GM19324 (cell line): Measurements from ENCODE around the gene AAGAB.

Source experiments
- ATAC-seq: cut with Tn5 transposase; IDR thresholded peaks from one replicate; pipeline ENCODE4 v1.9.1; 2021; ENCODE audit warnings: mild to moderate bottlenecking, moderate library complexity; ENCODE audit not compliant: unreplicated experiment, low FRiP score

Gene AAGAB

GRCh38 chr15:67190326-67190725 is 64.1 kb downstream of the AAGAB start:
- no peak for ATAC-seq

DNA sequence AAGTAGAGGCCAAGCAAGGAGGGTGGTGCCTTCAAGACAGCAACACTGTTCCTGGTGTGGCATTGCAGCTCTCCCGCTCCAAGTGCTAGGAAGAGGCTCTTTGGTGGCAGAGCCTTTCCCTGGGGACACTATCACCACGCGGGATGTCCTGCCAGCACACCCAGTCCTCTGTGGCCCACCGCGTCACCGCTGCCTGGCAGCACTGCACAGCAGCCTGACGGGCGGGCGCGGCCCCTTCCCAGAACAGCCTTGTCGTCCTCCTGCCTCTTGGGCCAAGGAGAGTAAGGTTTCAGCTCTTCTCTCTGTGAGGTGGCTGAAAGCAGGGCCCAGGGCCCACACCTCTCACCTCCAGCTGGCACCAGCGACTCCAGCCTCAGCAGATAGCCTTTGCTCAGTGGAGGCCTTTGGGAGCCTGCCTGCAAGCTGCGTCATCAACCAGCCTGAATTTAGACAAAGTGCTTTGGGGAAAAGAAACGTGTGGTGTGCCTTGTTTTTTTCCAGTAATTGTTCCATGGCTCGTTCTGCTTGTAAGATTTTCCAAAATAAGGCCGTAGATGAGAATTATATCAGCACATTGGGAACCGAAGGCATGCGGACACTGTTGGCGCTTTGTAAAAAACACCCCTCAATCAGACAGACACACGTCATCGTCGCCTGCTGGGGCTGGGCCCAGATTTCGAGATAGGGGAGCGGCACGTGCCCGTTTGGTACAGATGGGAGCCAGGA is 65.0 kb downstream of the AAGAB start:
- ATAC-seq = no peak

GRCh38 chr15:67188551-67189218 is 65.8 kb downstream of the AAGAB start:
- no peak for ATAC-seq

DNA sequence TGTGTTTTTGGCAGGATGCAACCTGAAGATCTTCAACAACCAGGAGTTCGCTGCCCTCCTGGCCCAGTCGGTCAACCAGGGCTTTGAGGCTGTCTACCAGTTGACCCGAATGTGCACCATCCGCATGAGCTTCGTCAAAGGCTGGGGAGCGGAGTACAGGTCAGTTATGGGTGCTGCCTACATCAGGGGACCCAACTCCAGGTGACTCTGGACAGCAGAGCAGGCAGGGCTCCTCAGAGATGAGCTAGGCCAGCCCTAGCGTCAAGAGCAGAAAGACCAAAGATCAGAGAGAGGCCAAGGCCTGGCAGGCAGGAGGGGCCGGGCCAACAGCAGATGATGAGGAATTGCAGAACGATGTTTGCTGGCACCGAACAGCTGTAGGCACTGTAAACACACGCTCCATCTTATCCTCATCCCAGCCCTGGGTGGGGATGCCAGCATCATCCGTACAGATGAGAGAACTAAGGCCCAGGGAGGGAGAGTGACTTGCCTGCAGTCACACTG is 67.1 kb downstream of the AAGAB start:
- ATAC-seq = no peak

- no peak for ATAC-seq
These were observed 67.8 kb downstream of the AAGAB start for GRCh38 chr15:67186688-67187087.

DNA sequence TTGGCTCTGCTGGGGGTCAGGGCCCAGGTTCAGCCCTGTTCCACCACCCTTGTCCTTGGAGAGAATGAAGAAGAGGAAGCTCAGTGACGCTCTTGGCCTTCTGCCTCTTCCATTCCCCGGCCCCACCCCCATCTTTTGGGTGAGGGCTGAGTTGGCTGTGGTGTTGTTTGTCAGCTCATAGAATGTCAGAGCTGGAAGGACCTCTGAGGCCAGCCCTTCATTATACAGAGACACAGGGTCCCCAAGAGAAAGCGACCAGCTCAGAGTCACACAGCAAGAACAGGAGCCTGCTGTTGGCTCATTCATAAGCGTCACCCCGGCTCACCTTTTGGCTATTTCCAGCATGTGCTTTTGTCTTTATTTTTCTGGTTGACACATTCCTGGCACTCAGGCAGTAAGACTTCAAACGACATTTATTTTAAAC is 68.2 kb downstream of the AAGAB start:
- ATAC-seq = no peak

DNA sequence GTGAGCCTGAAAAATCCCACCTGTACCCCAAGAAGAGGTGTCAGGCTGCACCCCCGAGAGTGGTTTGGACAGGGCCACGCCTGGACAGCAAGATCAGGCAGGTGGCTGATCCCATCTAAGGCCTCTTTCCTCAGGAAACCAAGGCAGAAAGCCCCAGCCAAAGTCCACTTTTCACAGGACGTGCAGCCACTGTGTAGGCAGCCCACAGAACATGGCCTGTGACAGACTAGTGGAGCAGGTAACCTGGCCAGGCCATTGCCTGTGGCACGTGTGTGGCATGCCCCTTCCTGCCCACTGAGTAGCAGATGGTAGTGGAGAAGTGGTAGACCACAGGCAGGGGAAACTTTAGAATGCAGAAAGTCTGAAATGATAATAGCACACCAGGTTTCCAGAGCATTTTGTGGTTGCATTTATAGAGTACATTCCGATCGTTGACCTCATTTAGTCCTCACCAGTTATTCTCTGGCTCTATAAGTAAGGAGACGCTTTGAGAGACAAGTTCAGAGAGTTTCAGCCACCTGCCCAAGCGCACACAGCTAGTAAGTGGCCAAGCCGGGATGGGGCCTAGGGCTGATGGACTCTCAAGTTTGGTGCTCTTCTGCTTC is 68.7 kb downstream of the AAGAB start:
- no peak for ATAC-seq

GRCh38 chr15:67185051-67185450 is 69.4 kb downstream of the AAGAB start:
- no peak for ATAC-seq

GRCh38 chr15:67184208-67184925 is 70.1 kb downstream of the AAGAB start:
- ATAC-seq = no peak

- no peak for ATAC-seq
These were observed 70.9 kb downstream of the AAGAB start for GRCh38 chr15:67183443-67184169.

GRCh38 chr15:67181221-67181639 is 73.2 kb downstream of the AAGAB start:
- no peak for ATAC-seq

- no peak for ATAC-seq
These were observed 73.8 kb downstream of the AAGAB start for GRCh38 chr15:67180514-67181191.

DNA sequence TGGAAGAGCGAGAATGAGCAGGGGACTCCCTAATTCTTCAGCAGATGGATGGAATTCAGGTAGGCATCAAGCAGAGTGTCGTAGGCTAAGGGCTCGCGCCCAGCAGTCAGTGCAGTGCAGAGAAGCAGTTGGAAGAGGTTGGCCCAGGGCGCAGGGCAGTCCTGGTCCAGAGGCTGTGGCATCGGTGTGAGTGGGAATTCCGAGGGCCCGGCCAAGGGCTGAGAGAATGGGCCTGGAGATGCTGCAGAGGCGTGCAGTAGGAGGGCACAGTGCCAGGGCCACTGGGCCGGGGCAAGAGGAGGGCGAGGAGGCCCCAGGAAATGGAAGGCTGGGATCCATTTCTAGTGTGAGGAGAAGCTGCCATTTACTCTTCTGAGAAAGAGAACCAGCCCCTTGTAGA is 74.4 kb downstream of the AAGAB start:
- ATAC-seq = no peak

GRCh38 chr15:67179411-67179995 is 75.0 kb downstream of the AAGAB start:
- no peak for ATAC-seq

GRCh38 chr15:67178569-67179210 is 75.8 kb downstream of the AAGAB start:
- ATAC-seq = no peak

DNA sequence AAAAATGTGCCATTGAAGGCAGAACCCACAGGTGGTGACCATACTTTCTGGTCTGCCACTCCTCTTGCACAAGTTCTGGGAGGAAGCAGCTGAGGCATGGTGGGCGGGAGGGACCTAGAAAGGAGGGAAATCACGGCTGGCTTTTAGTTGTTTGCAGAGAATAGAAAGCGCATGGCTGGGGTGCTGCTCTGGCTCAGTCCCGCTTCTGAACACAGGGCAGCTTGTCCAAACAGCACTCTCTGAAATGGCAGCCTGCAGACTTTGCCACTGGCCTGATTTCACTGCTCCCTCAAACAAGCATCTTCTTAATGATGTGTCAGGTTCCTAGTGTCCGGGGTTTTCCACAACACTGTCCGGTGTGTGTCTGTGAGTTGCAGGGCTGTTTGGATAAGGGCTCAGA is 76.7 kb downstream of the AAGAB start:
- no peak for ATAC-seq

DNA sequence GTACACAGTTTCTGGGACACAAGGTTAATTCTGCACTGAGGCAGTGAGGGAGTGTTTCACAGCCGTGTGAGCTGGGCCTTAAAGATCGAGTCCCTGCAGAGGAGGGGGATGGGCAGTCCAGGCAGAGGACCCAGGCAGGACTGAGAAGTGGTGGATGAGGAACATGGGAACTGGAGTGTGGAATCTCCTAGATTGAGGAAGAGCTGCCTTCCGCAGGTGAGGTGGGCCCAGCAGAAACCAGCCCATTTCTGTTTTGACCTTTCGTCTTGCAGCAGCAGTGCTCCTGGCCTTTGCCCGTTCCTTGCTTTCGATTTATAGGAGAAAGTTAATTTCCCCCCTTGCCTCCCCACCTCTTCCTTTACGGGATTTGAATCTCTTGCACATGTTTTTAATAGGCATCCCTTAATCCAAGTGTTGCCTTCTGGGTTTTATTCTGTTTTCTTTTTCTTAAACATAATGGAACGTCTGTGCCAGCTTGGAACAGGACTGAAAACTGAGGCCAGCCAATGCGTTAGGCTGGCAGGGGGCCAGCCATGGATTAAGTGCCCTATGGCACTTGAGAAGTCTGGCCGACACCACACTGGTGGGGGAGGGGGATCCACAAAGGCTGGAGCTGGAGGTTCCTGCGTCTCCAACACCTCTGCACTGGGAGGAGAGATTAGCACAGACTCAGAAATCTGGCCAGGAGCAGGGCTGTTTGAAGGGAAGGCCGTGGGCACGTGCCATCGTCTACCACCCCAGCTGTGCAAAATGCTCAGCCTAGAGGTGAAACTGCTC is 78.1 kb downstream of the AAGAB start:
- no peak for ATAC-seq

- ATAC-seq = no peak
These were observed 78.8 kb downstream of the AAGAB start for GRCh38 chr15:67175643-67176071.
